HepG2 (cell line): Measurements from ENCODE around the gene ABCF1. TPM values are rescaled to one million over a fixed set of nuclear protein-coding genes. Genes with fewer than 3 reads are reported as not detected.
A peak's percentile ranks its signal among the peaks of the same experiment; 100 is the strongest.

Source experiments
- AGO1 ChIP-seq: fragments of 200-400 bp; formaldehyde crosslinking; IDR thresholded peaks from 2 replicates; pipeline ENCODE4 v1.6.1; 2017; ENCODE audit warnings: mild to moderate bottlenecking, low read depth, low read length, moderate library complexity; ENCODE audit not compliant: poor library complexity, severe bottlenecking
- ARNT ChIP-seq: fragments of 450-650 bp; IDR thresholded peaks from 2 replicates; pipeline ENCODE4 v1.6.1; 2017
- CHD4 ChIP-seq: fragments of 200-600 bp; sonication (generic); IDR thresholded peaks from 2 replicates; pipeline ENCODE4 v1.7.0; 2017; ENCODE audit warnings: mild to moderate bottlenecking, low read length, borderline replicate concordance
- GATA4 ChIP-seq: sonication (generic); IDR thresholded peaks from 2 replicates; pipeline ENCODE4 v1.6.1; 2016; ENCODE audit warnings: antibody characterized with exemption, low read depth, borderline replicate concordance
- MTA1 ChIP-seq: sonication (generic); formaldehyde crosslinking; IDR thresholded peaks from 2 replicates; pipeline ENCODE4 v1.4.0; 2020; ENCODE audit warnings: missing genetic modification reagents, mild to moderate bottlenecking, borderline replicate concordance
- SOX6 ChIP-seq, 2 experiments: fragments of 450-650 bp in 1 of 2; sonication (generic) in 1 of 2; formaldehyde crosslinking in 1 of 2; IDR thresholded peaks; 2 replicates each; pipeline versions ENCODE4 v1.4.0 to v1.6.1; 2017 to 2020; ENCODE audit warnings: antibody characterized with exemption in 1 of 2, mild to moderate bottlenecking in 1 of 2, missing genetic modification reagents in 1 of 2
- TBX2 ChIP-seq: sonication (generic); formaldehyde crosslinking; IDR thresholded peaks from 2 replicates; pipeline ENCODE4 v1.5.0; 2020; ENCODE audit warnings: missing genetic modification reagents, mild to moderate bottlenecking, borderline replicate concordance
- ZFY ChIP-seq: sonication (generic); formaldehyde crosslinking; IDR thresholded peaks from 2 replicates; pipeline ENCODE4 v1.4.0; 2020; ENCODE audit warnings: missing genetic modification reagents
- ZKSCAN8 ChIP-seq: IDR thresholded peaks from 2 replicates; pipeline ENCODE4 v1.6.1; 2016; ENCODE audit warnings: borderline replicate concordance, missing genetic modification reagents, missing compliant biosample characterization
- ZMYM4 ChIP-seq: sonication (generic); formaldehyde crosslinking; IDR thresholded peaks from 2 replicates; pipeline ENCODE4 v1.8.1; 2023; ENCODE audit warnings: mild to moderate bottlenecking, missing genetic modification reagents
- ZNF615 ChIP-seq: sonication (generic); formaldehyde crosslinking; IDR thresholded peaks from 2 replicates; pipeline ENCODE4 v1.5.0; 2020; ENCODE audit warnings: mild to moderate bottlenecking, missing genetic modification reagents, borderline replicate concordance
- ZNF83 ChIP-seq: sonication (generic); formaldehyde crosslinking; IDR thresholded peaks from 2 replicates; pipeline ENCODE4 v1.4.0; 2020; ENCODE audit warnings: missing genetic modification reagents, mild to moderate bottlenecking, borderline replicate concordance
- polyA plus RNA-seq, 8 experiments: library from polyadenylated mRNA; depleted of rRNA in 3 of 8; stranded (reverse) in 7 of 8; unstranded in 1 of 8; fragments of >200 nt; fragmentation: Illumina TruSeq in 4 of 8; extraction: Trizol in 4 of 8; gene quantifications; 2 replicates each; pipeline versions ENCODE4 v1.2.1 to v1.2.3, GENCODE V29; 2011 to 2016; ENCODE audit warnings: low read depth in 4 of 8, missing spikeins in 1 of 8, mixed read lengths in 1 of 8; ENCODE audit not compliant: insufficient read depth in 1 of 8
- total RNA-seq, 5 experiments: library from RNA; depleted of rRNA; stranded (reverse); fragments of >200 nt; fragmentation: Illumina TruSeq; extraction: Trizol; gene quantifications; 2 replicates each; pipeline ENCODE4 v1.2.3, GENCODE V29; 2016; ENCODE audit warnings: low read depth in 1 of 5
- TF ChIP-seq, protein P1 (sequence below): sonication (generic); formaldehyde crosslinking; IDR thresholded peaks from 2 replicates; pipeline ENCODE4 v1.9.0; 2021; ENCODE audit warnings: missing genetic modification reagents, borderline replicate concordance
- TF ChIP-seq, protein P2 (sequence below): sonication (generic); IDR thresholded peaks from 2 replicates; pipeline ENCODE4 v1.6.1; 2016; ENCODE audit warnings: low read depth, borderline replicate concordance
- TF ChIP-seq, protein P3 (sequence below), 2 experiments: fragments of 450-650 bp in 1 of 2; sonication (generic) in 1 of 2; formaldehyde crosslinking; IDR thresholded peaks; 2 replicates each; pipeline versions ENCODE4 v1.5.0 to v1.8.0; 2020 to 2022; ENCODE audit warnings: mild to moderate bottlenecking in 1 of 2, missing genetic modification reagents in 1 of 2
- TF ChIP-seq, protein P4 (sequence below): sonication (generic); formaldehyde crosslinking; IDR thresholded peaks from 2 replicates; pipeline ENCODE4 v1.4.0; 2020; ENCODE audit warnings: missing genetic modification reagents, borderline replicate concordance
- TF ChIP-seq, protein P5 (sequence below): sonication (generic); formaldehyde crosslinking; IDR thresholded peaks from 2 replicates; pipeline ENCODE4 v1.8.1; 2023; ENCODE audit warnings: mild to moderate bottlenecking, inconsistent platforms, moderate library complexity, missing genetic modification reagents, borderline replicate concordance
- TF ChIP-seq, protein P6 (sequence below): sonication (generic); formaldehyde crosslinking; IDR thresholded peaks from 2 replicates; pipeline ENCODE4 v1.5.0; 2020; ENCODE audit warnings: mild to moderate bottlenecking, missing genetic modification reagents

The ABCF1 gene
- total and polyA plus RNA-seq, 2 of the 13 experiments (the other 11 are each of a cell fraction or from before 2014, with no cell fraction given) = 25.4 to 98.9 TPM

DNA sequence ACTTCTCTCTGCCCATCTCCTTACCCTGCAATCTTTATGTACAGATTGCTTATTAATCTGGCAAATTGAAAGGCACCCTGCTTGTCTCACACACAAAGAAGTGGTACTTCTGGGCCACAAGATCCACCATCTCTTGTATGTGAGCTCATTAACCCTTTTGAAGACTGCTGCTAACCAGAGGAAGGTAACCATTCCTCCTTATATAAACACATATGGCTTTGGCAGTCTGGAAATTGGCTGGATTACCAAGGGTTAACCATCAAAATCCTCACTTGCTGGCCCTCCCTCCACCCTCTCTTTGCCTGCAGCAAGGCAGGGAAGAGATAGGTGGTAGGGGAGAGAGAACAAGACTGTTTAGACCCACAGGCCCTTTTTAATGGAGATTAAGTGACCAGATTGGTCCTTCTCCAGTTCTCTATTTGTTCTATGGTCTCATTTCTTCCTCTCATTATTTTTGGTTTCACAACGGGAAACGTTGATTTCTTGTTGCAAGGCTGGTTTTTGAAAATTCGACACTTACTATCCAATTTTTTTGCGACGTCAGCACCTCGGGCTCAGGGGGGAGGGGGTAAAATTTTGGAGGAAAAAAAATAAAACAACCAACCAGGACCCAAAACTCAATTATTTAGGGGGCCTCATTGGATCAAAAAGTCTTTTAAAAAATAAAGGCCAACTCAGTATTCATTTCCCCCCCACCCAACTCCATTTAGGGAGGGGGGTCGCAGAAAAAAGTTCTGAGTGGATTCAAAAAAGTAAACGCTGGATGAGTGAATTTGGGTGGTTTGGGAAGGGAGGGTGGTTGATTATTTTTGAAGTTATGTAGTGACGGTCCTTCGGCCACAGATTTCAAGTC is 44.9 kb downstream of the ABCF1 start (continued):
- TF ChIP-seq, protein P1, sequence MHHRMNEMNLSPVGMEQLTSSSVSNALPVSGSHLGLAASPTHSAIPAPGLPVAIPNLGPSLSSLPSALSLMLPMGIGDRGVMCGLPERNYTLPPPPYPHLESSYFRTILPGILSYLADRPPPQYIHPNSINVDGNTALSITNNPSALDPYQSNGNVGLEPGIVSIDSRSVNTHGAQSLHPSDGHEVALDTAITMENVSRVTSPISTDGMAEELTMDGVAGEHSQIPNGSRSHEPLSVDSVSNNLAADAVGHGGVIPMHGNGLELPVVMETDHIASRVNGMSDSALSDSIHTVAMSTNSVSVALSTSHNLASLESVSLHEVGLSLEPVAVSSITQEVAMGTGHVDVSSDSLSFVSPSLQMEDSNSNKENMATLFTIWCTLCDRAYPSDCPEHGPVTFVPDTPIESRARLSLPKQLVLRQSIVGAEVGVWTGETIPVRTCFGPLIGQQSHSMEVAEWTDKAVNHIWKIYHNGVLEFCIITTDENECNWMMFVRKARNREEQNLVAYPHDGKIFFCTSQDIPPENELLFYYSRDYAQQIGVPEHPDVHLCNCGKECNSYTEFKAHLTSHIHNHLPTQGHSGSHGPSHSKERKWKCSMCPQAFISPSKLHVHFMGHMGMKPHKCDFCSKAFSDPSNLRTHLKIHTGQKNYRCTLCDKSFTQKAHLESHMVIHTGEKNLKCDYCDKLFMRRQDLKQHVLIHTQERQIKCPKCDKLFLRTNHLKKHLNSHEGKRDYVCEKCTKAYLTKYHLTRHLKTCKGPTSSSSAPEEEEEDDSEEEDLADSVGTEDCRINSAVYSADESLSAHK (CRISPR knock-in tag) = no peak
- TF ChIP-seq TBX2 (CRISPR knock-in tag) (no peak), ZNF615 (CRISPR knock-in tag) (no peak), ZNF83 (CRISPR knock-in tag) (no peak), AGO1 (no peak), ZKSCAN8 (CRISPR knock-in tag) (no peak), CHD4 (no peak), ZMYM4 (CRISPR knock-in tag) (no peak), SOX6 (IDR thresholded peaks at IDR 0.05) (no peak), SOX6 (CRISPR knock-in tag; IDR thresholded peaks at IDR 0.05) (no peak), MTA1 (CRISPR knock-in tag) (no peak), ZFY (CRISPR knock-in tag) (no peak), GATA4 (peak; percentile 40; the same call in 1 of the 2 replicates), ARNT (no peak)
- TF ChIP-seq, protein P2, sequence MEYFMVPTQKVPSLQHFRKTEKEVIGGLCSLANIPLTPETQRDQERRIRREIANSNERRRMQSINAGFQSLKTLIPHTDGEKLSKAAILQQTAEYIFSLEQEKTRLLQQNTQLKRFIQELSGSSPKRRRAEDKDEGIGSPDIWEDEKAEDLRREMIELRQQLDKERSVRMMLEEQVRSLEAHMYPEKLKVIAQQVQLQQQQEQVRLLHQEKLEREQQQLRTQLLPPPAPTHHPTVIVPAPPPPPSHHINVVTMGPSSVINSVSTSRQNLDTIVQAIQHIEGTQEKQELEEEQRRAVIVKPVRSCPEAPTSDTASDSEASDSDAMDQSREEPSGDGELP = 0 out of 2 replicates have a peak, but pooled peaks have one; percentile 8
- TF ChIP-seq, protein P3, sequence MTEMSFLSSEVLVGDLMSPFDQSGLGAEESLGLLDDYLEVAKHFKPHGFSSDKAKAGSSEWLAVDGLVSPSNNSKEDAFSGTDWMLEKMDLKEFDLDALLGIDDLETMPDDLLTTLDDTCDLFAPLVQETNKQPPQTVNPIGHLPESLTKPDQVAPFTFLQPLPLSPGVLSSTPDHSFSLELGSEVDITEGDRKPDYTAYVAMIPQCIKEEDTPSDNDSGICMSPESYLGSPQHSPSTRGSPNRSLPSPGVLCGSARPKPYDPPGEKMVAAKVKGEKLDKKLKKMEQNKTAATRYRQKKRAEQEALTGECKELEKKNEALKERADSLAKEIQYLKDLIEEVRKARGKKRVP (CRISPR knock-in tag; IDR thresholded peaks at IDR 0.05) = no peak; a peak in 1 of 4 replicates
- TF ChIP-seq, protein P4, sequence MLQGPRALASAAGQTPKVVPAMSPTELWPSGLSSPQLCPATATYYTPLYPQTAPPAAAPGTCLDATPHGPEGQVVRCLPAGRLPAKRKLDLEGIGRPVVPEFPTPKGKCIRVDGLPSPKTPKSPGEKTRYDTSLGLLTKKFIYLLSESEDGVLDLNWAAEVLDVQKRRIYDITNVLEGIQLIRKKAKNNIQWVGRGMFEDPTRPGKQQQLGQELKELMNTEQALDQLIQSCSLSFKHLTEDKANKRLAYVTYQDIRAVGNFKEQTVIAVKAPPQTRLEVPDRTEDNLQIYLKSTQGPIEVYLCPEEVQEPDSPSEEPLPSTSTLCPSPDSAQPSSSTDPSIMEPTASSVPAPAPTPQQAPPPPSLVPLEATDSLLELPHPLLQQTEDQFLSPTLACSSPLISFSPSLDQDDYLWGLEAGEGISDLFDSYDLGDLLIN (CRISPR knock-in tag) = no peak
- TF ChIP-seq, protein P5, sequence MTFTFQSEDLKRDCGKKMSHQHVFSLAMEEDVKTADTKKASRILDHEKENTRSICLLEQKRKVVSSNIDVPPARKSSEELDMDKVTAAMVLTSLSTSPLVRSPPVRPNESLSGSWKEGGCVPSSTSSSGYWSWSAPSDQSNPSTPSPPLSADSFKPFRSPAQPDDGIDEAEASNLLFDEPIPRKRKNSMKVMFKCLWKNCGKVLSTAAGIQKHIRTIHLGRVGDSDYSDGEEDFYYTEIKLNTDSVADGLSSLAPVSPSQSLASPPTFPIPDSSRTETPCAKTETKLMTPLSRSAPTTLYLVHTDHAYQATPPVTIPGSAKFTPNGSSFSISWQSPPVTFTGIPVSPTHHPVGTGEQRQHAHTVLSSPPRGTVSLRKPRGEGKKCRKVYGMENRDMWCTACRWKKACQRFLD (CRISPR knock-in tag) = no peak
- TF ChIP-seq, protein P6, sequence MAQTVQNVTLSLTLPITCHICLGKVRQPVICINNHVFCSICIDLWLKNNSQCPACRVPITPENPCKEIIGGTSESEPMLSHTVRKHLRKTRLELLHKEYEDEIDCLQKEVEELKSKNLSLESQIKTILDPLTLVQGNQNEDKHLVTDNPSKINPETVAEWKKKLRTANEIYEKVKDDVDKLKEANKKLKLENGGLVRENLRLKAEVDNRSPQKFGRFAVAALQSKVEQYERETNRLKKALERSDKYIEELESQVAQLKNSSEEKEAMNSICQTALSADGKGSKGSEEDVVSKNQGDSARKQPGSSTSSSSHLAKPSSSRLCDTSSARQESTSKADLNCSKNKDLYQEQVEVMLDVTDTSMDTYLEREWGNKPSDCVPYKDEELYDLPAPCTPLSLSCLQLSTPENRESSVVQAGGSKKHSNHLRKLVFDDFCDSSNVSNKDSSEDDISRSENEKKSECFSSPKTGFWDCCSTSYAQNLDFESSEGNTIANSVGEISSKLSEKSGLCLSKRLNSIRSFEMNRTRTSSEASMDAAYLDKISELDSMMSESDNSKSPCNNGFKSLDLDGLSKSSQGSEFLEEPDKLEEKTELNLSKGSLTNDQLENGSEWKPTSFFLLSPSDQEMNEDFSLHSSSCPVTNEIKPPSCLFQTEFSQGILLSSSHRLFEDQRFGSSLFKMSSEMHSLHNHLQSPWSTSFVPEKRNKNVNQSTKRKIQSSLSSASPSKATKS (CRISPR knock-in tag) = peak; percentile 53
